T-helper 22 cell (primary cell): ENCODE measurements around the gene CALD1.

Experiments used
- DNase-seq: peaks from one replicate; pipeline ENCODE4 v3.0.0-alpha.2; 2020; ENCODE audit warnings: low read depth

CALD1 gene

GRCh38 chr7:134778941-134779740, at the start of gene CALD1:
TSS of gene CALD1 (plus strand) at chr7:134779634. CDS start at chr7:134867734, 88,100 bp downstream.
- DNase-seq, result no peak

GRCh38 chr7:134729895-134730294, 49.5 kb upstream of the CALD1 start:
- no peak for DNase-seq

GRCh38 chr7:134730411-134730829, 49.0 kb upstream of the CALD1 start:
- DNase-seq, result no peak

GRCh38 chr7:134731616-134732015, 47.8 kb upstream of the CALD1 start:
- no peak for DNase-seq

- no peak for DNase-seq
Measured at GRCh38 chr7:134732728-134733127, 46.7 kb upstream of the CALD1 start.

- no peak for DNase-seq
Measured at GRCh38 chr7:134736381-134736780, 43.1 kb upstream of the CALD1 start.

GRCh38 chr7:134737566-134738345, 41.7 kb upstream of the CALD1 start:
- DNase-seq, result no peak

- DNase-seq, result no peak
Measured at GRCh38 chr7:134739362-134739761, 40.1 kb upstream of the CALD1 start.

GRCh38 chr7:134740376-134740775, 39.1 kb upstream of the CALD1 start:
- no peak for DNase-seq

GRCh38 chr7:134741907-134742635, 37.4 kb upstream of the CALD1 start:
- no peak for DNase-seq

GRCh38 chr7:134742688-134743350, 36.6 kb upstream of the CALD1 start:
- DNase-seq, result no peak

- no peak for DNase-seq
Measured at GRCh38 chr7:134744569-134744968, 34.9 kb upstream of the CALD1 start.

- no peak for DNase-seq
Measured at GRCh38 chr7:134747326-134747725, 32.1 kb upstream of the CALD1 start.

- peak; percentile 19 for DNase-seq
Measured at GRCh38 chr7:134750083-134751062, 29.1 kb upstream of the CALD1 start.

GRCh38 chr7:134752006-134752760, 27.3 kb upstream of the CALD1 start:
- DNase-seq, result no peak

- no peak for DNase-seq
Measured at GRCh38 chr7:134755422-134756022, 23.9 kb upstream of the CALD1 start.

- DNase-seq, result no peak
Measured at GRCh38 chr7:134757938-134758337, 21.5 kb upstream of the CALD1 start.

- DNase-seq, result no peak
Measured at GRCh38 chr7:134758981-134759380, 20.5 kb upstream of the CALD1 start.

GRCh38 chr7:134761266-134761665, 18.2 kb upstream of the CALD1 start:
- DNase-seq, result no peak

- no peak for DNase-seq
Measured at GRCh38 chr7:134763960-134764359, 15.5 kb upstream of the CALD1 start.
